HepG2 (cell line): ENCODE results near the gene RRBP1. TPM values are rescaled to one million over a fixed set of nuclear protein-coding genes. Genes with fewer than 3 reads are reported as not detected.
A peak's percentile ranks its signal among the peaks of the same experiment; 100 is the strongest.

Experiments used
- BRCA1 ChIP-seq: sonication (generic); formaldehyde crosslinking; IDR thresholded peaks from 2 replicates; pipeline ENCODE4 v1.4.0; 2020; ENCODE audit warnings: missing genetic modification reagents
- EED ChIP-seq: sonication (generic); formaldehyde crosslinking; IDR thresholded peaks from 2 replicates; pipeline ENCODE4 v1.5.0; 2020; ENCODE audit warnings: mild to moderate bottlenecking, missing genetic modification reagents
- ELF3 ChIP-seq: IDR thresholded peaks from 2 replicates; pipeline ENCODE4 v1.6.1; 2016; ENCODE audit warnings: missing genetic modification reagents, missing compliant biosample characterization
- HMG20A ChIP-seq: IDR thresholded peaks from 2 replicates; pipeline ENCODE4 v1.6.1; 2016; ENCODE audit warnings: borderline replicate concordance
- IRF2 ChIP-seq: IDR thresholded peaks from 2 replicates; pipeline ENCODE4 v1.6.1; 2018; ENCODE audit warnings: missing genetic modification reagents, missing compliant biosample characterization
- KLF12 ChIP-seq: sonication (generic); formaldehyde crosslinking; IDR thresholded peaks from 2 replicates; pipeline ENCODE4 v1.4.0; 2020; ENCODE audit warnings: missing genetic modification reagents, borderline replicate concordance
- MAF1 ChIP-seq: sonication (generic); formaldehyde crosslinking; IDR thresholded peaks from 2 replicates; pipeline ENCODE4 v1.5.0; 2020; ENCODE audit warnings: missing genetic modification reagents, borderline replicate concordance
- NCOA1 ChIP-seq: sonication (generic); formaldehyde crosslinking; IDR thresholded peaks from 2 replicates; pipeline ENCODE4 v1.9.0; 2021; ENCODE audit warnings: missing genetic modification reagents
- PCBP1 ChIP-seq: fragments of 200-400 bp; formaldehyde crosslinking; IDR thresholded peaks from 2 replicates; pipeline ENCODE4 v1.6.1; 2017; ENCODE audit warnings: mild to moderate bottlenecking, low read depth, low read length, borderline replicate concordance
- PHB2 ChIP-seq: fragments of 450-650 bp; IDR thresholded peaks from 2 replicates; pipeline ENCODE4 v1.6.1; 2018; ENCODE audit not compliant: partially characterized antibody
- PPARG ChIP-seq: conservative IDR thresholded peaks from 2 replicates; pipeline ENCODE4 v1.6.1; 2016; ENCODE audit warnings: missing biosample characterization, missing genetic modification reagents
- RAD21 ChIP-seq: fragments of 450-650 bp; formaldehyde crosslinking; IDR thresholded peaks from 2 replicates; pipeline ENCODE4 v1.5.0; 2020; ENCODE audit warnings: mild to moderate bottlenecking
- SUZ12 ChIP-seq: fragments of 150-350 bp; IDR thresholded peaks from 2 replicates; pipeline ENCODE4 v1.6.1; 2014; ENCODE audit warnings: low read depth, low read length
- TAF15 ChIP-seq: fragments of 200-400 bp; formaldehyde crosslinking; IDR thresholded peaks from one replicate; pipeline ENCODE4 v1.6.1; 2018; ENCODE audit warnings: mild to moderate bottlenecking, low read depth, low read length; ENCODE audit not compliant: poor library complexity, severe bottlenecking
- TSC22D2 ChIP-seq: sonication (generic); formaldehyde crosslinking; IDR thresholded peaks from 2 replicates; pipeline ENCODE4 v1.5.1; 2020; ENCODE audit warnings: missing genetic modification reagents, mild to moderate bottlenecking, borderline replicate concordance
- ZKSCAN1 ChIP-seq: fragments of 150-350 bp; IDR thresholded peaks from 2 replicates; pipeline ENCODE4 v1.6.1; 2014; ENCODE audit warnings: low read length
- ZNF317 ChIP-seq: sonication (generic); formaldehyde crosslinking; IDR thresholded peaks from 2 replicates; pipeline ENCODE4 v1.5.0; 2020; ENCODE audit warnings: mild to moderate bottlenecking, missing genetic modification reagents
- ZNF496 ChIP-seq: sonication (generic); formaldehyde crosslinking; IDR thresholded peaks from 2 replicates; pipeline ENCODE4 v1.8.1; 2023; ENCODE audit warnings: mild to moderate bottlenecking, moderate library complexity, missing genetic modification reagents; ENCODE audit not compliant: insufficient replicate concordance
- ZNF543 ChIP-seq: sonication (generic); formaldehyde crosslinking; IDR thresholded peaks from 2 replicates; pipeline ENCODE4 v1.4.0; 2020; ENCODE audit warnings: mild to moderate bottlenecking, missing genetic modification reagents
- ZNF563 ChIP-seq: sonication (generic); formaldehyde crosslinking; IDR thresholded peaks from 2 replicates; pipeline ENCODE4 v1.8.0; 2022; ENCODE audit warnings: mild to moderate bottlenecking, moderate library complexity, missing genetic modification reagents
- ZNF589 ChIP-seq: sonication (generic); formaldehyde crosslinking; conservative IDR thresholded peaks from 2 replicates; pipeline ENCODE4 v1.8.0; 2022; ENCODE audit warnings: mild to moderate bottlenecking, moderate library complexity, missing genetic modification reagents
- ZNF614 ChIP-seq: IDR thresholded peaks from 2 replicates; pipeline ENCODE4 v1.6.1; 2018; ENCODE audit warnings: missing biosample characterization, missing genetic modification reagents, inconsistent platforms, borderline replicate concordance
- ZNF619 ChIP-seq: sonication (generic); formaldehyde crosslinking; IDR thresholded peaks from 2 replicates; pipeline ENCODE4 v1.4.0; 2020; ENCODE audit warnings: mild to moderate bottlenecking, missing genetic modification reagents
- polyA plus RNA-seq, 8 experiments: library from polyadenylated mRNA; depleted of rRNA in 3 of 8; stranded (reverse) in 7 of 8; unstranded in 1 of 8; fragments of >200 nt; fragmentation: Illumina TruSeq in 4 of 8; extraction: Trizol in 4 of 8; gene quantifications; 2 replicates each; pipeline versions ENCODE4 v1.2.1 to v1.2.3, GENCODE V29; 2011 to 2016; ENCODE audit warnings: low read depth in 4 of 8, missing spikeins in 1 of 8, mixed read lengths in 1 of 8; ENCODE audit not compliant: insufficient read depth in 1 of 8
- total RNA-seq, 5 experiments: library from RNA; depleted of rRNA; stranded (reverse); fragments of >200 nt; fragmentation: Illumina TruSeq; extraction: Trizol; gene quantifications; 2 replicates each; pipeline ENCODE4 v1.2.3, GENCODE V29; 2016; ENCODE audit warnings: low read depth in 1 of 5
- TF ChIP-seq, protein P1 (sequence below): sonication (generic); formaldehyde crosslinking; IDR thresholded peaks from 2 replicates; pipeline ENCODE4 v1.5.0; 2020; ENCODE audit warnings: missing genetic modification reagents, mild to moderate bottlenecking, borderline replicate concordance
- TF ChIP-seq, protein P2 (sequence below): sonication (generic); formaldehyde crosslinking; IDR thresholded peaks from 2 replicates; pipeline ENCODE4 v1.4.0; 2020; ENCODE audit warnings: mild to moderate bottlenecking, low read depth, missing genetic modification reagents
- TF ChIP-seq, protein P3 (sequence below): sonication (generic); formaldehyde crosslinking; IDR thresholded peaks from 2 replicates; pipeline ENCODE4 v1.5.0; 2020; ENCODE audit warnings: missing genetic modification reagents, mild to moderate bottlenecking, borderline replicate concordance
- TF ChIP-seq, protein P4 (sequence below): sonication (generic); formaldehyde crosslinking; IDR thresholded peaks from 2 replicates; pipeline ENCODE4 v1.4.0; 2020; ENCODE audit warnings: mild to moderate bottlenecking, missing genetic modification reagents

Gene RRBP1
- total and polyA plus RNA-seq, 2 of the 13 experiments (the other 11 are each of a cell fraction or from before 2014, with no cell fraction given): 150 to 222 TPM

DNA sequence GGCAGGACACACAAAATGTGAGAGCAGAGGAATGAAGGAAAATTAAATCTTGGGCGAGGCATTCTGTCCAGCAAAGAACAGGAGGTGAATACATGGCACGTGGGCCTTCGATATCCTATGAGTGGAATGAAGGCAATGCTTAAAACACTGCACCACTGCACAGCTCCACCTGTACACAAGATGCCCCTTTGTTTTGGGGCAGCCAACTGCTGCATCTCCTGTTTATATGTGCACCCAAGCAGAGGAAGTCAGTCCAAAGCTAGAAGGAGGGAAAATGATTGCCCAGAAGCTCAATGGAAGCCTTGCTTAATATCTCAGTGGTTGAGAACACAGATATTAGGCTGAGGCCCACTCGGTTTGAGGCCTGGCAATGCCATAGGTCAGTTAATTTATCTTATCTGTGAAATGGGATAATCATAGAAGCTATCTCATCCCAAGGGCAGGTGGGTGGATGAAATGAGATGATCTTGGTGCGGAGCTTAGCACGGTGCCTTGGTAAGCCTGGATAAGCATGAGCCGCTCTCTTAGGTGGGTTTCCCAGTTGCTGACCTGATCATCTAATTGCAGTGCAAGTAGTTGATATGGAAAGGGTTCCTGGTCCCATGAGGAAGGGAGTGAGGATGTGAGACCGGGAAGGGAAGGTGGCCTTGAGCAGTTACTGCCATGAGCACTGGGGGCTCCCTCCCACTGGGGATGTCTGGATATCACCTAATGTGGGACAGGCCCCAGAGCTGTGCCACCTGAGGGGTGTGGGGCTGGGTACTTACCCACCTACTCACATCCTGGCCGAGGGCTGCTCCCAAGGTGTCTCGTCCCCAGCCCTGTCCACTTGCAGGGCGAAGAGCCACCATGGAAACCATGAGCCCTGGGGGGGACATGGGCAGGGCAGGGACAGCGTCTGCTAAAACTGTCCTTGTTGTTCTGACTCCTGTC, 27.6 kb upstream of the RRBP1 start (continued):
- TF ChIP-seq TAF15 (no peak), PHB2 (no peak), ZNF619 (CRISPR knock-in tag) (no peak), HMG20A (CRISPR knock-in tag) (no peak), PPARG (no peak), NCOA1 (CRISPR knock-in tag) (no peak), SUZ12 (no peak), EED (CRISPR knock-in tag) (peak; percentile 62; the same call in 1 of the 2 replicates), BRCA1 (CRISPR knock-in tag) (no peak), TSC22D2 (CRISPR knock-in tag) (no peak), ELF3 (CRISPR knock-in tag) (no peak), ZKSCAN1 (no peak), ZNF614 (CRISPR knock-in tag) (no peak), IRF2 (CRISPR knock-in tag) (no peak), ZNF496 (CRISPR knock-in tag) (no peak), ZNF563 (no peak; the same call in 1 of the 2 replicates), RAD21 (CRISPR knock-in tag) (no peak), PCBP1 (no peak), ZNF543 (CRISPR knock-in tag) (no peak), ZNF589 (CRISPR knock-in tag) (no peak), ZNF317 (no peak), KLF12 (CRISPR knock-in tag) (no peak), MAF1 (CRISPR knock-in tag) (no peak)
- TF ChIP-seq, protein P1, sequence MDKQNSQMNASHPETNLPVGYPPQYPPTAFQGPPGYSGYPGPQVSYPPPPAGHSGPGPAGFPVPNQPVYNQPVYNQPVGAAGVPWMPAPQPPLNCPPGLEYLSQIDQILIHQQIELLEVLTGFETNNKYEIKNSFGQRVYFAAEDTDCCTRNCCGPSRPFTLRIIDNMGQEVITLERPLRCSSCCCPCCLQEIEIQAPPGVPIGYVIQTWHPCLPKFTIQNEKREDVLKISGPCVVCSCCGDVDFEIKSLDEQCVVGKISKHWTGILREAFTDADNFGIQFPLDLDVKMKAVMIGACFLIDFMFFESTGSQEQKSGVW (CRISPR knock-in tag): no peak
- TF ChIP-seq, protein P2, sequence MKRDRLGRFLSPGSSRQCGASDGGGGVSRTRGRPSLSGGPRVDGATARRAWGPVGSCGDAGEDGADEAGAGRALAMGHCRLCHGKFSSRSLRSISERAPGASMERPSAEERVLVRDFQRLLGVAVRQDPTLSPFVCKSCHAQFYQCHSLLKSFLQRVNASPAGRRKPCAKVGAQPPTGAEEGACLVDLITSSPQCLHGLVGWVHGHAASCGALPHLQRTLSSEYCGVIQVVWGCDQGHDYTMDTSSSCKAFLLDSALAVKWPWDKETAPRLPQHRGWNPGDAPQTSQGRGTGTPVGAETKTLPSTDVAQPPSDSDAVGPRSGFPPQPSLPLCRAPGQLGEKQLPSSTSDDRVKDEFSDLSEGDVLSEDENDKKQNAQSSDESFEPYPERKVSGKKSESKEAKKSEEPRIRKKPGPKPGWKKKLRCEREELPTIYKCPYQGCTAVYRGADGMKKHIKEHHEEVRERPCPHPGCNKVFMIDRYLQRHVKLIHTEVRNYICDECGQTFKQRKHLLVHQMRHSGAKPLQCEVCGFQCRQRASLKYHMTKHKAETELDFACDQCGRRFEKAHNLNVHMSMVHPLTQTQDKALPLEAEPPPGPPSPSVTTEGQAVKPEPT: no peak
- TF ChIP-seq, protein P3, sequence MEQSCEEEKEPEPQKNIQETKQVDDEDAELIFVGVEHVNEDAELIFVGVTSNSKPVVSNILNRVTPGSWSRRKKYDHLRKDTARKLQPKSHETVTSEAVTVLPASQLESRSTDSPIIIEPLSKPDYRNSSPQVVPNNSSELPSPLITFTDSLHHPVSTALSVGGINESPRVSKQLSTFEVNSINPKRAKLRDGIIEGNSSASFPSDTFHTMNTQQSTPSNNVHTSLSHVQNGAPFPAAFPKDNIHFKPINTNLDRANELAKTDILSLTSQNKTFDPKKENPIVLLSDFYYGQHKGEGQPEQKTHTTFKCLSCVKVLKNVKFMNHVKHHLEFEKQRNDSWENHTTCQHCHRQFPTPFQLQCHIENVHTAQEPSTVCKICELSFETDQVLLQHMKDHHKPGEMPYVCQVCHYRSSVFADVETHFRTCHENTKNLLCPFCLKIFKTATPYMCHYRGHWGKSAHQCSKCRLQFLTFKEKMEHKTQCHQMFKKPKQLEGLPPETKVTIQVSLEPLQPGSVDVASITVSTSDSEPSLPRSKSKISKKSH (CRISPR knock-in tag): no peak
- TF ChIP-seq, protein P4, sequence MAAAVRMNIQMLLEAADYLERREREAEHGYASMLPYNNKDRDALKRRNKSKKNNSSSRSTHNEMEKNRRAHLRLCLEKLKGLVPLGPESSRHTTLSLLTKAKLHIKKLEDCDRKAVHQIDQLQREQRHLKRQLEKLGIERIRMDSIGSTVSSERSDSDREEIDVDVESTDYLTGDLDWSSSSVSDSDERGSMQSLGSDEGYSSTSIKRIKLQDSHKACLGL (CRISPR knock-in tag): no peak
